A549 (cell line): ENCODE measurements around the gene NDUFAF5. TPM values are rescaled to one million over a fixed set of nuclear protein-coding genes. Genes with fewer than 3 reads are reported as not detected.

ENCODE experiments used
- ATAC-seq, 2 experiments: fragments of 200-7000 bp in 1 of 2; fragments of >200 bp in 1 of 2; cut with Nextera tagmentation in 1 of 2; cut with Tn5 transposase in 1 of 2; 3 replicates each; pipeline versions ENCODE4 v1.8.0 to v1.9.1; 2018 to 2020; ENCODE audit warnings: mild to moderate bottlenecking in 1 of 2, moderate library complexity in 1 of 2
- CTCF ChIA-PET: fragments of 300-600 bp; sonication (Branson Sonifier 250); formaldehyde crosslinking; extraction: SDS; loops from one replicate; lab custom pipeline; 2021; ENCODE audit warnings: antibody characterized with exemption, inconsistent platforms; lab: Yijun Ruan, JAX
- POLR2A ChIA-PET: fragments of 350-600 bp; formaldehyde crosslinking; extraction: SDS; loops from one replicate; lab custom pipeline; 2021; ENCODE audit warnings: antibody characterized with exemption, inconsistent platforms; lab: Yijun Ruan, JAX
- DNase-seq, 2 experiments: peaks; one replicate each; pipeline versions ENCODE4 v3.0.0 to v3.0.0-alpha.2; 2011 to 2016; ENCODE audit warnings: low read depth in 1 of 2, low spot score in 1 of 2
- FAIRE-seq: peaks from 2 replicates; lab custom pipeline; 2011; peaks lifted over from hg19 to GRCh38; lab: Jason Lieb, UNC
- H3K27ac ChIP-seq, 2 experiments: fragments of >200 bp; sonication (Bioruptor Twin); formaldehyde crosslinking; 3 replicates each; pipeline ENCODE4 v1.5.1; 2016 to 2017
- H3K4me1 ChIP-seq: fragments of >200 bp; sonication (Bioruptor Twin); formaldehyde crosslinking; 3 replicates; pipeline ENCODE4 v1.6.1; 2016
- H3K4me2 ChIP-seq: fragments of >200 bp; sonication (Bioruptor Twin); formaldehyde crosslinking; 3 replicates; pipeline ENCODE4 v1.6.1; 2016
- H3K4me3 ChIP-seq: fragments of >200 bp; sonication (Bioruptor Twin); formaldehyde crosslinking; 3 replicates; pipeline ENCODE4 v1.5.1; 2016
- H3K9me3 ChIP-seq: fragments of >200 bp; sonication (Bioruptor Twin); formaldehyde crosslinking; 3 replicates; pipeline ENCODE4 v1.6.1; 2016
- BCL3 ChIP-seq: fragments of >200 bp; sonication (Bioruptor Twin); formaldehyde crosslinking; IDR thresholded peaks from 3 replicates; pipeline ENCODE4 v1.6.1; 2016
- CBX2 ChIP-seq: fragments of 200-600 bp; sonication (generic); IDR thresholded peaks from 2 replicates; pipeline ENCODE4 v1.6.1; 2016; ENCODE audit warnings: low read depth, mild to moderate bottlenecking, borderline replicate concordance
- CHD4 ChIP-seq: fragments of 200-600 bp; sonication (generic); IDR thresholded peaks from 2 replicates; pipeline ENCODE4 v1.6.1; 2016; ENCODE audit warnings: antibody characterized with exemption, mild to moderate bottlenecking, borderline replicate concordance
- HOXB13 ChIP-seq: fragments of 250-450 bp; sonication (Bioruptor Pico); IDR thresholded peaks from 2 replicates; pipeline ENCODE4 v1.5.0; 2020; ENCODE audit warnings: low read depth, mild to moderate bottlenecking, moderate library complexity
- HOXB5 ChIP-seq: fragments of 250-450 bp; sonication (Bioruptor Pico); IDR thresholded peaks from 2 replicates; pipeline ENCODE4 v1.5.0; 2020; ENCODE audit warnings: mild to moderate bottlenecking, moderate library complexity
- JUNB ChIP-seq: fragments of >200 bp; sonication (Bioruptor Twin); formaldehyde crosslinking; IDR thresholded peaks from 2 replicates; pipeline ENCODE4 v1.6.1; 2016
- KDM5A ChIP-seq: fragments of 200-600 bp; sonication (generic); IDR thresholded peaks from 2 replicates; pipeline ENCODE4 v1.6.1; 2016; ENCODE audit warnings: antibody characterized with exemption, mild to moderate bottlenecking
- NFE2L2 ChIP-seq: fragments of 150-350 bp; conservative IDR thresholded peaks from 2 replicates; pipeline ENCODE4 v1.6.1; 2014; ENCODE audit warnings: low read length
- NR3C1 ChIP-seq: fragments of >200 bp; sonication (Bioruptor Twin); formaldehyde crosslinking; IDR thresholded peaks from 3 replicates; pipeline ENCODE4 v1.6.1; 2017
- PBX3 ChIP-seq: IDR thresholded peaks from 2 replicates; pipeline ENCODE4 v1.6.1; 2012
- PHF8 ChIP-seq: fragments of 200-600 bp; sonication (generic); IDR thresholded peaks from 2 replicates; pipeline ENCODE4 v1.6.1; 2016; ENCODE audit warnings: low read depth, mild to moderate bottlenecking, antibody characterized with exemption, moderate library complexity, borderline replicate concordance
- RARB ChIP-seq: fragments of 250-450 bp; sonication (Bioruptor Pico); IDR thresholded peaks from 2 replicates; pipeline ENCODE4 v1.8.0; 2021; ENCODE audit warnings: mild to moderate bottlenecking, moderate library complexity
- SREBF2 ChIP-seq: fragments of 450-650 bp; IDR thresholded peaks from 2 replicates; pipeline ENCODE4 v1.6.1; 2014; ENCODE audit warnings: mild to moderate bottlenecking, moderate library complexity
- ZSCAN20 ChIP-seq: fragments of 250-450 bp; sonication (Bioruptor Pico); IDR thresholded peaks from 2 replicates; pipeline ENCODE4 v1.8.0; 2022; ENCODE audit warnings: mild to moderate bottlenecking, moderate library complexity
- WGBS: methylation state at CpG from one replicate; pipeline ENCODE4 v1.1.6; 2017; ENCODE audit errors: missing lambda C conversion rate; 5-methylcytosine and 5-hydroxymethylcytosine counted together
- polyA plus RNA-seq, 4 experiments: library from polyadenylated mRNA; depleted of rRNA in 3 of 4; stranded (reverse); fragments of >200 nt; fragmentation: RNase III in 1 of 4; extraction: RNeasy Plus Mini Kit Qiagen cat#74134 plus additional on column Dnase treatment in 1 of 4; gene quantifications; 2 replicates in 3 of 4; 3 replicates in 1 of 4; pipeline ENCODE4 v1.2.3, GENCODE V29; 2011 to 2017

NDUFAF5 gene
- polyA plus RNA-seq, 2 of the 4 experiments (the other 2 are of a cell fraction), result 29.2 to 53.5 TPM

- ChIA-PET CTCF (interaction anchor here (1.0 to 3.7 kb wide), 7 partner anchors 12 to 813 kb away, joined by 3 to 25 read pairs (median 3); no protein-coding TSS in a partner anchor), POLR2A (no interaction called here)
- DNase-seq (no peak), FAIRE-seq (no peak), ATAC-seq (no peak)
- 92% methylated on average over 13 of the region's 13 CpGs for WGBS
- TF ChIP-seq SREBF2 (no peak), NR3C1 (no peak), ZSCAN20 (no peak), BCL3 (no peak), JUNB (no peak)
- Histone ChIP-seq H3K4me1 (peaks cover 28% of the 10 kb centered on the region), H3K4me3 (peak overlapping the region; percentile 93), H3K27ac (peak overlapping the region in 1 of 2 experiments; percentile 94; a peak in 1 of 6 replicates), H3K9me3 (no peaks in the 10 kb centered on the region), H3K4me2 (peak overlapping the region; percentile 79)
Observed at GRCh38 chr20:13783528-13783927, 1.3 kb upstream of the NDUFAF5 start.

GRCh38 chr20:13784271-13784892, 446 bp upstream of the NDUFAF5 start:
- H3K9me3 ChIP-seq, result no peaks in the 10 kb centered on the region
- WGBS, result 2% methylated on average over 26 of the region's 26 CpGs
- DNase-seq, result peak in 1 of 2 experiments; percentile 15
- POLR2A ChIA-PET, result interaction anchor here (1.0 to 1.9 kb wide), 4 partner anchors 12 to 38 kb away, joined by 3 to 7 read pairs (median 6); no protein-coding TSS in a partner anchor
- H3K4me2 ChIP-seq, result peak overlapping the region; percentile 79
- CTCF ChIA-PET, result interaction anchor here (0.6 to 3.7 kb wide), 10 partner anchors 12 to 858 kb away, joined by 3 to 25 read pairs (median 3); no protein-coding TSS in a partner anchor
- peaks cover 29% of the 10 kb centered on the region for H3K4me1 ChIP-seq
- peak overlapping the region; percentile 86 to 94 for H3K27ac ChIP-seq
- no peak for TF ChIP-seq HOXB5 (CRISPR knock-in tag)
- TF ChIP-seq KDM5A, result peak; percentile 61
- no peak for TF ChIP-seq NFE2L2
- no peak for TF ChIP-seq NR3C1
- TF ChIP-seq RARB, result no peak
- peak; percentile 55; the same call in 1 of the 2 replicates for TF ChIP-seq HOXB13
- peak; percentile 70; the same call in 1 of the 2 replicates for TF ChIP-seq PHF8
- peak; percentile 85; the same call in 1 of the 3 replicates for TF ChIP-seq BCL3
- TF ChIP-seq JUNB, result no peak
- TF ChIP-seq CBX2, result no peak
- peak overlapping the region; percentile 93 for H3K4me3 ChIP-seq
- peak; percentile 25 to 50 for ATAC-seq
- FAIRE-seq, result no peak

GRCh38 chr20:13786143-13786828, 1.5 kb downstream of the NDUFAF5 start:
- peaks cover 29% of the 10 kb centered on the region for H3K4me1 ChIP-seq
- no peak for FAIRE-seq
- H3K27ac ChIP-seq, result peak overlapping the region; percentile 86 to 94; a peak in 4 of 6 replicates
- DNase-seq, result no peak
- no peaks in the 10 kb centered on the region for H3K9me3 ChIP-seq
- CTCF ChIA-PET, result interaction anchor here (1.1 to 3.7 kb wide), 4 partner anchors 14 to 34 kb away, joined by 3 to 25 read pairs (median 4); no protein-coding TSS in a partner anchor
- H3K4me3 ChIP-seq, result peak overlapping the region; percentile 93
- POLR2A ChIA-PET, result interaction anchor here (0.8 to 1.9 kb wide), 3 partner anchors 8 to 105 kb away, joined by 3 to 7 read pairs (median 3); no protein-coding TSS in a partner anchor
- ATAC-seq, result no peak
- peak overlapping the region; percentile 82 for H3K4me2 ChIP-seq
- 82% methylated on average over 8 of the region's 8 CpGs for WGBS
- no peak for TF ChIP-seq RARB
- TF ChIP-seq CHD4, result no peak
- TF ChIP-seq PBX3, result no peak
